Astrocyte of the spinal cord (primary cell): ENCODE results near the gene CECR2.

Source experiments
- DNase-seq: peaks from one replicate; pipeline ENCODE4 v3.0.0; 2011; ENCODE audit warnings: low read depth, low spot score
- H3K4me3 ChIP-seq: 2 replicates; pipeline ENCODE4 v1.5.1; 2011; ENCODE audit warnings: low read depth, mild to moderate bottlenecking, low read length, moderate library complexity
- in situ Hi-C: cut with HindIII; loops from 2 replicates; pipeline ENCODE4 v1.10.0; 2017; ENCODE audit warnings: low sequenced_read_pairs
- TF ChIP-seq, protein P1 (sequence below): IDR thresholded peaks from 2 replicates; pipeline ENCODE4 v1.5.1; 2012; ENCODE audit warnings: low read depth, mild to moderate bottlenecking, low read length, inconsistent platforms

Gene CECR2

DNA sequence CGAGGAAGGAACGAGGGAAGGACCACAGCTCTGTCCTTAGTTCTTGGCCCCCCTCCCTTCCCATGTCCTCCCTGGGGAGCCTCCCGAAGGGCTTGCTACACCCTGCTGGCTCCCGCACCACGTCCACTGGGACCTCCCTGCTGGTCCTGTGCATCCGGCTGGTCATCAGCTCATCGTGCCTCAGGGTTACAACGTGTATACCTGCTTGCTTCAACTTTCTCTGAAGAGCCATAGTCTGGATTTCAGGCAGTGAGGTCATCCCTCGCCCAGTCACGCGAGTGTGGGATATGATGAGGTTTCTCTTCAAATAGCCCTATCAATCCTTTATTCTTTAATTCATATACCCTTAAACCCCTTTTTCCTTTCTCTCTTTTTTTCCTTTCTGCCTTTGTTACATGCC is 21.5 kb upstream of the CECR2 start:
- TF ChIP-seq, protein P1, sequence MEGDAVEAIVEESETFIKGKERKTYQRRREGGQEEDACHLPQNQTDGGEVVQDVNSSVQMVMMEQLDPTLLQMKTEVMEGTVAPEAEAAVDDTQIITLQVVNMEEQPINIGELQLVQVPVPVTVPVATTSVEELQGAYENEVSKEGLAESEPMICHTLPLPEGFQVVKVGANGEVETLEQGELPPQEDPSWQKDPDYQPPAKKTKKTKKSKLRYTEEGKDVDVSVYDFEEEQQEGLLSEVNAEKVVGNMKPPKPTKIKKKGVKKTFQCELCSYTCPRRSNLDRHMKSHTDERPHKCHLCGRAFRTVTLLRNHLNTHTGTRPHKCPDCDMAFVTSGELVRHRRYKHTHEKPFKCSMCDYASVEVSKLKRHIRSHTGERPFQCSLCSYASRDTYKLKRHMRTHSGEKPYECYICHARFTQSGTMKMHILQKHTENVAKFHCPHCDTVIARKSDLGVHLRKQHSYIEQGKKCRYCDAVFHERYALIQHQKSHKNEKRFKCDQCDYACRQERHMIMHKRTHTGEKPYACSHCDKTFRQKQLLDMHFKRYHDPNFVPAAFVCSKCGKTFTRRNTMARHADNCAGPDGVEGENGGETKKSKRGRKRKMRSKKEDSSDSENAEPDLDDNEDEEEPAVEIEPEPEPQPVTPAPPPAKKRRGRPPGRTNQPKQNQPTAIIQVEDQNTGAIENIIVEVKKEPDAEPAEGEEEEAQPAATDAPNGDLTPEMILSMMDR: no peak
- no peak overlapping the region for H3K4me3 ChIP-seq
- no peak for DNase-seq
- in situ Hi-C loops: no loop called here

DNA sequence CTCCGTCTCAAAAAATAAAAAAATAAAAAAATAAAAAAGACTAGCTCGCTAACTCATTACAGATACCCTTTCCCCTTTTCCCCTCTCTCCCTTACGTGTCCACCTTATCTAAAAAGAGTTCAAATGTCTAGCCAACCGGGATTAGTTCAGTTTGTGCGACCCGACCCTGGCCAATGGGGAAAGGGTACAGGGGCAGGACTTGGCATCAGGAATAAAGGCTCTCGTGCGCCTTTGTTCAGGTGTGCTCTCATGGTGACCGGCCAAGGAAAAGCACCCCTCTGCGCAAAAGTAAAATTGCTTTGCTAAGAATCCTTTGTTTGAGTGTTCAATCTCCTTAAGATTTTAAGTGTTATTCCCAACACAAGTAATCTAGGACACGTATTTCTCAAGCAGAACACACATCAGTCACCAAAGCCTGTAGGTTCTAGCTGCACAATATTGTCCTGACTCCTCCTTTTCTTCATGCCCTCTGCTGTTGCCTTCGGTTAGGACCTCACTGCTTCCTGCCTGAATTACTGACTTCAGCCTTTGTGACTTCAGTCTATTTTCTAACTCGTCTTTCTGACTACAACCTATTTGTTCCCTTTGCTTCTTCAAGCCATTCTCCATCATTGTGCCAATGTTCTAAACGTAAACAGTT is 20.7 kb upstream of the CECR2 start:
- no peak for DNase-seq
- no peak overlapping the region for H3K4me3 ChIP-seq
- in situ Hi-C loops: no loop called here
- TF ChIP-seq, protein P1: no peak

DNA sequence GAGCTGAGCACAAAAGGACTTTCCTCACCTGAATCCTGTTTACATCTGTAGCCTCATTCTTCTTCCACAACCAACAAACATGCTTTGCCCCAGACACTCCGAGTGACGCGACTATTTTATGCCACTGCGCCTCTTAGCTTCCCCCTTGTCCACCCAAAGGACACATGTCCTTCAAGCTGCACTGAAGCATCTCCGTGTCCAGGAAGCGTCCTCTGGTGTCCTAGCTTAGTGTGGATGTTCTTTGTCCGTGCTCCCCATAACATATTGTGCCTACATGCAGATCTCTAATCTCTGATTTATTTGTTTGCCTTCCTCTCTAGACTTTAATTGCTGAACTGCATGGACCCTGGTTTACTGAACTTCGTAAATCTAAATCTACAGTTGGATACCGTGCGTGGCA is 20.1 kb upstream of the CECR2 start:
- TF ChIP-seq, protein P1: no peak
- in situ Hi-C loops: no loop called here

DNA sequence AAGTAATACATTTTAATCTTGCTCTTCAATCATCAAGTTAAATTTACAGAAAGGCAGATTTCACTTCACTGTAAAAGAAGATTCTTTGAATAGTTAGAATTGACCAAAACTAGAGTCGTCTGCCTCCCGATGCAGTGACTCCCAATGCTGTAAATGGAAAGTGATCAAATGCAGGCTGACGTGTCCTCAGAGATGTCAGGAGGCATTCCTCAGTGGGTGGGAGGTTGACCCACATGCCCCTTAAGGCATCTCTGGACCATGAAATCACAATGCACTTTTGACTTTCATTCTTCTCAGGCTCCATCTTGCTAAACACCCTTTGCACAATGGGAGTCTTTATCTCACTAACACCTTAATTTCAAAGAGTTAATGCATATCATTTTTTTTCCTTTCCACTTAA is 19.0 kb upstream of the CECR2 start:
- no peak for DNase-seq
- in situ Hi-C loops: no loop called here
- no peak overlapping the region for H3K4me3 ChIP-seq
- TF ChIP-seq, protein P1: no peak

More for the DNA sequence above, 20.1 kb upstream of the CECR2 start:
- H3K4me3 ChIP-seq: no peak overlapping the region
- no peak for DNase-seq

DNA sequence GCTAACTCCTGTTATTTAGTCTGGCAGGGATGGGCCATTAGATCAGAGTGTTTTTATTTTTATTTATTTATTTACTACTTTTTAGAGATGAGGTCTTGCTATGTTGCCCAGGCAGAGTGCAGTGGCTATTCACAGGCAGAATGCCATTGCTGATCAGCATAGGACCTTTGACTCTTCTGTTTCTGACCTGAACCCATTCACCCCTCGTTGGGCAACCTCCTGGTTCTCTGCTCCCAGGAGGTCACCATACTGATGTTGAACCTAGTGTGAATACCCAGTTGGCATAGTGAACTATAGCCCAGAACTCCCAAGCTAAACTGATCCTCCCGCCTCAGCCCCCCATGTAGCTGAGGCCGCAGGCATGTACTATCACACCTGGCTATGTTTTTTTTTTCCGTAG is 16.5 kb upstream of the CECR2 start:
- TF ChIP-seq, protein P1: no peak
- DNase-seq: no peak
- in situ Hi-C loops: no loop called here
- H3K4me3 ChIP-seq: no peak overlapping the region

DNA sequence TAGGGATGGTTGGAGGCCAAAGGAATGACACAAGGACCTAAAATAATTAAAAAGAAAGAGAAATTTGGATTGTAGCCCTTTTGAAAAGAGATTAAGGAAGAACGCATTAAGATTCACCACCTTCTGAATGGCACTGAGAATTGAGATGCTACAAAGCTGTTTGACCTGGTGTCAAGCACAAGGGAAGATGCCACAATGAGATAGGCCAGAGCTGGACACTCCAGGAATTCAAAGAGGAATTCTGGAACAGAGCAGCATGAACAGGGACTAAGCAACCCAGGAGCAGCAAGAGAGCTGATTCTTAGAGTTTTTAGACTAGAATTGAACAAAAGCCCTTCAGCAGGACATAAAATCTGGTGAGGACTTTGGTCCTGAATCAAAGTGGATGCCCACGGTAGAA is 11.6 kb upstream of the CECR2 start:
- H3K4me3 ChIP-seq: no peak overlapping the region
- in situ Hi-C loops: no loop called here
- TF ChIP-seq, protein P1: no peak
- DNase-seq: no peak
